Prostate gland (tissue), 2 donors: Measurements from ENCODE around the gene EPG5.

Source experiments
- POLR2A ChIP-seq: fragments of 450-650 bp; IDR thresholded peaks from one replicate; pipeline ENCODE4 v1.6.1; 2016; ENCODE audit warnings: antibody characterized with exemption, mild to moderate bottlenecking
- POLR2AphosphoS5 ChIP-seq: sonication (generic); formaldehyde crosslinking; IDR thresholded peaks from one replicate; pipeline ENCODE4 v1.6.1; 2017; ENCODE audit warnings: antibody characterized with exemption
- TF ChIP-seq, protein P1 (sequence below), 4 experiments: fragments of 200-600 bp in 2 of 4; fragments of 450-650 bp in 2 of 4; sonication (generic) in 2 of 4; IDR thresholded peaks; 1 replicate in 3 of 4; 2 replicates in 1 of 4; pipeline ENCODE4 v1.5.1; 2016 to 2019; ENCODE audit warnings: antibody characterized with exemption in 4 of 4, mild to moderate bottlenecking in 2 of 4, moderate library complexity in 2 of 4

DNA sequence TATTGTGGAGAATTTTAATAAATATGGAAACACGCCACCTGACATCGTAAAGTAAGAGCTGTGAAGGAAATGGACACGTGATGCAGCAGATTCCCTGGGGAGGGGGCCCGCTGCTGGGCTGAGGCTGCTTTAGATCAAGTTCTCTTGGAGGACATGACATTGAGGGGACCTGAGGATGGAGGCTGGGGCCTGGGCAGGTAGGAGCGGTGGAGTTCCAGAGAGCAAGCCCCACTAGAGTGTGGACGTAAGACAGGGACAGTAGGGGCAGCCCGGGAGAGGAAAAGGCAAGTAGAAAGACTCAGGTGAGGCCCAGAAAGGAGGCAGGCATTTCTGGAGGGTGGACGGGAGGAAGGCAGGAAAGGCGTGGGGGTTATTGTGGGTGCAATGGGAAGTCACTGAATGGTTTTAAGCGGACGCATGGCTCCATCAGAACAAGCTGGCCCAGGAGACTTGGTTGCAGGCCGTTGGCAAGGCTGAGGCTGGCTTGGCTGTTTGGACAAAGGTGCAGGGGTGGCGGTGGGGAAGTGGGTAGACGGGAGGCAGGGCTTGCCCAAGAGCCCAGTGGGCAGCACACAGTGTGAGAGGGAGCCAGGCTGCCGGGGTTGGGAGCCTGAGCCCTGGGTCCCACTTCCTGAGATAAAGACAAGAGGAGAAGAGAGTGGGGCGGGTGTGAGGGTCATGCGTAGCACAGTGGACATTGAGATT lies 125.9 kb downstream of the EPG5 start:
- TF ChIP-seq POLR2AphosphoS5 (no peak), POLR2A (no peak)
- TF ChIP-seq, protein P1, sequence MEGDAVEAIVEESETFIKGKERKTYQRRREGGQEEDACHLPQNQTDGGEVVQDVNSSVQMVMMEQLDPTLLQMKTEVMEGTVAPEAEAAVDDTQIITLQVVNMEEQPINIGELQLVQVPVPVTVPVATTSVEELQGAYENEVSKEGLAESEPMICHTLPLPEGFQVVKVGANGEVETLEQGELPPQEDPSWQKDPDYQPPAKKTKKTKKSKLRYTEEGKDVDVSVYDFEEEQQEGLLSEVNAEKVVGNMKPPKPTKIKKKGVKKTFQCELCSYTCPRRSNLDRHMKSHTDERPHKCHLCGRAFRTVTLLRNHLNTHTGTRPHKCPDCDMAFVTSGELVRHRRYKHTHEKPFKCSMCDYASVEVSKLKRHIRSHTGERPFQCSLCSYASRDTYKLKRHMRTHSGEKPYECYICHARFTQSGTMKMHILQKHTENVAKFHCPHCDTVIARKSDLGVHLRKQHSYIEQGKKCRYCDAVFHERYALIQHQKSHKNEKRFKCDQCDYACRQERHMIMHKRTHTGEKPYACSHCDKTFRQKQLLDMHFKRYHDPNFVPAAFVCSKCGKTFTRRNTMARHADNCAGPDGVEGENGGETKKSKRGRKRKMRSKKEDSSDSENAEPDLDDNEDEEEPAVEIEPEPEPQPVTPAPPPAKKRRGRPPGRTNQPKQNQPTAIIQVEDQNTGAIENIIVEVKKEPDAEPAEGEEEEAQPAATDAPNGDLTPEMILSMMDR (IDR thresholded peaks at IDR 0.05) = no peak
